Neural progenitor cell (in vitro differentiated cells): ENCODE data around the gene STMN3.

Experiments
- EZH2phosphoT487 ChIP-seq: fragments of 200-600 bp; sonication (generic); IDR thresholded peaks from 2 replicates; pipeline ENCODE4 v1.6.1; 2017; ENCODE audit warnings: antibody characterized with exemption
- TF ChIP-seq, protein P1 (sequence below): fragments of 200-600 bp; sonication (generic); IDR thresholded peaks from 2 replicates; pipeline ENCODE4 v1.5.1; 2017; ENCODE audit warnings: antibody characterized with exemption, mild to moderate bottlenecking

GRCh38 chr20:63643499-63643898, 9.7 kb downstream of the STMN3 start:
- TF ChIP-seq, protein P1, sequence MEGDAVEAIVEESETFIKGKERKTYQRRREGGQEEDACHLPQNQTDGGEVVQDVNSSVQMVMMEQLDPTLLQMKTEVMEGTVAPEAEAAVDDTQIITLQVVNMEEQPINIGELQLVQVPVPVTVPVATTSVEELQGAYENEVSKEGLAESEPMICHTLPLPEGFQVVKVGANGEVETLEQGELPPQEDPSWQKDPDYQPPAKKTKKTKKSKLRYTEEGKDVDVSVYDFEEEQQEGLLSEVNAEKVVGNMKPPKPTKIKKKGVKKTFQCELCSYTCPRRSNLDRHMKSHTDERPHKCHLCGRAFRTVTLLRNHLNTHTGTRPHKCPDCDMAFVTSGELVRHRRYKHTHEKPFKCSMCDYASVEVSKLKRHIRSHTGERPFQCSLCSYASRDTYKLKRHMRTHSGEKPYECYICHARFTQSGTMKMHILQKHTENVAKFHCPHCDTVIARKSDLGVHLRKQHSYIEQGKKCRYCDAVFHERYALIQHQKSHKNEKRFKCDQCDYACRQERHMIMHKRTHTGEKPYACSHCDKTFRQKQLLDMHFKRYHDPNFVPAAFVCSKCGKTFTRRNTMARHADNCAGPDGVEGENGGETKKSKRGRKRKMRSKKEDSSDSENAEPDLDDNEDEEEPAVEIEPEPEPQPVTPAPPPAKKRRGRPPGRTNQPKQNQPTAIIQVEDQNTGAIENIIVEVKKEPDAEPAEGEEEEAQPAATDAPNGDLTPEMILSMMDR, result no peak
- TF ChIP-seq EZH2phosphoT487, result no peak
